ENCODE data around the gene SLC6A1. TPM values are rescaled to one million over a fixed set of nuclear protein-coding genes. Genes with fewer than 3 reads are reported as not detected.

SLC6A1 gene
- total RNA-seq, 3 donors from 2014 or later = 0.14 to 0.35 (median 0.20) TPM

DNA sequence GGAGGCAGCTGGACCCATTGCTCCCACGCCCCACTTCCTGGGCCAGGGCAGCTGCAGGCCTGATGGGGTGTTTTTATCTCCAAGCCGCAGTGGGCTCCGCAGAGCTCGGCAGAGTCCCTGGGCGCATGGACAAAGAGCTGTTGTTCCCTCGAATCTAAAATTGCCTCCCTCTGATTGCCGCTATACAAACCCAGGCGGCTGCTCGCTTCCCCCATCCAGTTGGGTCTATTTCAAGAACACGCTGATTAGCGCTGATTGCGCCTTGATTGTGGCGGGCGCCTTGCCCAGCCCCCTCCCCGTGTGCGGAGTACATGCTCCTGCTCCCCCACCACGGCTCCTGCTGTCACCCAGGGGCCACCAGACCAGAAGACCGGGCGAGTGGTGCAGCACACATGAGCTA, 43.4 kb upstream of the SLC6A1 start:
- Histone ChIP-seq H3K36me3 (ENCODE audit: low read depth) (no peaks in the 10 kb centered on the region), H3K4me1 (ENCODE audit: low read depth) (no peaks in the 10 kb centered on the region), H3K9me3 (no peaks in the 10 kb centered on the region), H3K4me3 (no peak overlapping the region)
- DNase-seq (no peak), ATAC-seq (no peak)
- intact Hi-C loops (cut with DNase I, micrococcal nuclease) = loop anchor here (5.0 kb wide), 1 partner anchor 108 kb away; no protein-coding TSS in a partner anchor
- TF ChIP-seq, protein P1, sequence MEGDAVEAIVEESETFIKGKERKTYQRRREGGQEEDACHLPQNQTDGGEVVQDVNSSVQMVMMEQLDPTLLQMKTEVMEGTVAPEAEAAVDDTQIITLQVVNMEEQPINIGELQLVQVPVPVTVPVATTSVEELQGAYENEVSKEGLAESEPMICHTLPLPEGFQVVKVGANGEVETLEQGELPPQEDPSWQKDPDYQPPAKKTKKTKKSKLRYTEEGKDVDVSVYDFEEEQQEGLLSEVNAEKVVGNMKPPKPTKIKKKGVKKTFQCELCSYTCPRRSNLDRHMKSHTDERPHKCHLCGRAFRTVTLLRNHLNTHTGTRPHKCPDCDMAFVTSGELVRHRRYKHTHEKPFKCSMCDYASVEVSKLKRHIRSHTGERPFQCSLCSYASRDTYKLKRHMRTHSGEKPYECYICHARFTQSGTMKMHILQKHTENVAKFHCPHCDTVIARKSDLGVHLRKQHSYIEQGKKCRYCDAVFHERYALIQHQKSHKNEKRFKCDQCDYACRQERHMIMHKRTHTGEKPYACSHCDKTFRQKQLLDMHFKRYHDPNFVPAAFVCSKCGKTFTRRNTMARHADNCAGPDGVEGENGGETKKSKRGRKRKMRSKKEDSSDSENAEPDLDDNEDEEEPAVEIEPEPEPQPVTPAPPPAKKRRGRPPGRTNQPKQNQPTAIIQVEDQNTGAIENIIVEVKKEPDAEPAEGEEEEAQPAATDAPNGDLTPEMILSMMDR (IDR thresholded peaks at IDR 0.05) = no peak

DNA sequence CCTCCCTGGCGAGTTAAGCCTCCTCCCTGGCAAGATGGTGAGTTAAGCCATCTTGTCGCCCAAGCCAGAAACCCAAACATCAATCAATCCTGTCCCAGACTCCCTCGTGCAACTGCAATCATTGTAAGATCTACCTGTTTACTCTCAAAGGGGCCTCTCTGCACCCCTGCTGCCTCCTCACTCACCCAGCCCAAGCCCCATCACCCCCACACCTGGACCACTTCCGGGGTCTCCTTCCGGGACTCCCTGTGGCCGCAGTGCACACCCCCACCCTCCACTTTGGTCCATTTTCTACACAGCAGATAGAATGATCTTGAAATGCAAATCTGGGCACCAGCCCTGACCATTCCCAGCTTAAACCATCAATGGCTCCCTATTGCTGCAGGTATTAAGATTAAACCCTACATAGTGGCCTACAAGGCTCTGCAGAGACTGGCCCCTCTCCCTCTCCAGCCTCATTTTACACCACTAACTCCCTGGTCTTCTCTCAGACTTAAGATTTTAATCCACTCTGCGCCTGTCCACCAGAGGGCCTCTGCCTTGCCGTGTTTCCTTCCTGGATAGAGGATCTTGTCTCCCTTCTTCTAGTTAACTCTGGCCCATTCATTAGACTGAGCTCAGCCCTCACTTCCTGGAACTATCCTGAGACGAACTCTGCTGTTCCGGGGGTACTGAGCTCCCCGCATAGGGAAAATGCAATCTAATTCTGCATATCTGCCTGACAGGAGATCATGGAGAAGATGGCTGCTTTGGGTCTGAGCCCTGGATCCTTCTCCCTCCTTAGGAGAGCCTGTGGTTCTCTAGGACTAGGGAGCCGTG, 41.9 kb upstream of the SLC6A1 start:
- Histone ChIP-seq H3K9me3 (no peaks in the 10 kb centered on the region), H3K36me3 (ENCODE audit: low read depth) (no peaks in the 10 kb centered on the region), H3K4me3 (no peak overlapping the region), H3K4me1 (ENCODE audit: low read depth) (no peaks in the 10 kb centered on the region)
- intact Hi-C loops (cut with DNase I, micrococcal nuclease) = no loop called here
- peak in 1 of 3 donors; percentile 58 for DNase-seq
- TF ChIP-seq, protein P1 (IDR thresholded peaks at IDR 0.05) = no peak
- ATAC-seq = peak; percentile 44

DNA sequence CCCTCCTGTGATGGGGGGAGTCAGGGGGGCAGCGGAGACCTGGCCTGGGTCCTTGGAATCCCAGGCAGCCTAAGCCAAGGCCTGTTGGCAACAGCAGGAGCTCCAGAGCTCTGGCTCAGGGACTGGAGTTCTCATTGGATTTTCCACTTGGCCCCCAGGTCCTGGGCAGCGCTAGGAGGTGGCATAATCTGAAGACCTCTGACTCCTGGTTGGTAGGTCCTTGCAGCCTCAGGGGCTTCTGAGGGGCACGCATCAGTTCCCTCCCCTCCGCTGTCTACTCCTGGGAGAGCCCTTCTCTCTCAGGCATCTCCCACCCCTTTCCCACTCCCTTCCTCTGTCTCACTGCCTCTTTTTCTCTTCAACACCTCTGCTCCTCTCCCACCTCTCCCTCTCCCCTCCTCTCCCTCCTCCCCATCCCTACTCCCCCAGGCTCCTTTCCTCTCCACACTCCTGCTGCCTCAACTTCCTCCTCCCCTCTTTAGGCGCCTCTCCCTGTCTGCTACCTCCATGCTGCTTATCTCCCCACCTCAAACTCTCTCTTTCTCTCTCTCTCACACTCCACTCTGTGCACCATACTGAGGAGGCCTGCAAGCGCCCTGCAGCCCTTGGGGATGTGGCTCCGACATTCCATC, 41.1 kb upstream of the SLC6A1 start:
- no peaks in the 10 kb centered on the region for H3K36me3 ChIP-seq (ENCODE audit: low read depth)
- TF ChIP-seq, protein P1 (IDR thresholded peaks at IDR 0.05) = no peak
- intact Hi-C loops (cut with DNase I, micrococcal nuclease) = no loop called here
- DNase-seq = no peak
- no peak overlapping the region for H3K4me3 ChIP-seq
- ATAC-seq = no peak
- H3K4me1 ChIP-seq (ENCODE audit: low read depth) = no peaks in the 10 kb centered on the region
- H3K9me3 ChIP-seq = no peaks in the 10 kb centered on the region

DNA sequence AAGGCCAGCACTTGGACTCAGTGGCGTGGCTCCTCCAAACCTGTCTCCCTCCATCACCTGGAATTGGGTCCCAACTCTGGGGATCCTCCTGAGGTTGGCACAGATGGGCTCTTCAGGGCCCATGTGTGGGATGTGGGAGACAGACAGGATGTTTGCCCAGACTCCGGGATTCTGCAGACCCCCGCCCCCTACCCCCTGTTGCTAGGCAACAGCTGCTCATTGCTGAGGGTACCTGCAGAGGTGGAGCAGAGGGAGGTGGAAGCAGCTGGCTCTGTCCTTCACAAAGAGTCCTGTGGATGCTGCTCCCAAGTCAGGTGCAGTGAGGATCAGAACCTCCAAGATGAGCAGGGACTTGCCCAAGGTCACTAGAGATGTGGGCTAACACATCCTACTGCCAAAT, 40.0 kb upstream of the SLC6A1 start:
- Histone ChIP-seq H3K4me3 (no peak overlapping the region), H3K36me3 (ENCODE audit: low read depth) (no peaks in the 10 kb centered on the region)
- intact Hi-C loops (cut with DNase I, micrococcal nuclease) = no loop called here

DNA sequence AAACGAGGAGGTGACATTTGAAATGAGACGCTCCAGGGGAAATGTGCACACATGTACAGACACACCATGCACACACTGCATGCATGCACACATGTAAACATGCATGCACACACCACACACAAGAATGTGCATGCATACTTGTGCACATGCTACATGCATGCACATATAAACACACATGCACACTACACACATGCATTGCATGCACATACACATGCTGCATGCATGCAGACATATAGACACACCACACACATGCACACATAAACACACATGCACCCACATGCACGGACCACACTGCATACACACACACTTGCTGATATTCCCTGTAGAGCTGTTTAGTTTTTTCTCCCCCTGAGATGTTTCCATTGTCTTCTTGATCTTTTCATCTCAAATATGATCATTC, 37.8 kb upstream of the SLC6A1 start:
- H3K4me1 ChIP-seq (ENCODE audit: low read depth) = peaks cover 3% of the 10 kb centered on the region
- H3K36me3 ChIP-seq (ENCODE audit: low read depth) = no peaks in the 10 kb centered on the region
- intact Hi-C loops (cut with DNase I, micrococcal nuclease) = no loop called here
- no peaks in the 10 kb centered on the region for H3K9me3 ChIP-seq
- no peak overlapping the region for H3K4me3 ChIP-seq
- TF ChIP-seq, protein P1 (IDR thresholded peaks at IDR 0.05) = no peak
- DNase-seq = no peak
- no peak for ATAC-seq

More for the DNA sequence above, 40.0 kb upstream of the SLC6A1 start:
- Histone ChIP-seq H3K9me3 (no peaks in the 10 kb centered on the region), H3K4me1 (ENCODE audit: low read depth) (no peaks in the 10 kb centered on the region)
- TF ChIP-seq, protein P1 (IDR thresholded peaks at IDR 0.05) = no peak
- no peak for ATAC-seq
- no peak for DNase-seq

Measured in mucosa of descending colon (tissue), 3 donors.